ENCODE measurements around the gene RAP1GAP2. TPM values are rescaled to one million over a fixed set of nuclear protein-coding genes. Genes with fewer than 3 reads are reported as not detected.

The RAP1GAP2 gene
- polyA plus RNA-seq, 1 of the 3 experiments (the other 2 are of a cell fraction) = 22.0 TPM

- no peaks in the 10 kb centered on the region for H3K4me1 ChIP-seq (ENCODE audit: control insufficient read depth in 1 of 2, insufficient read depth in 2 of 2, low read depth in 1 of 2, low read length in 1 of 2)
- H3K9ac ChIP-seq = no peak overlapping the region
- no peaks in the 10 kb centered on the region for H3K79me2 ChIP-seq (ENCODE audit: insufficient read depth)
- DNase-seq = no peak
- H3K9me2 ChIP-seq = no peaks in the 10 kb centered on the region
- no peak overlapping the region for H3K27ac ChIP-seq (ENCODE audit: low read depth in 2 of 2, low read length in 1 of 2)
- TF ChIP-seq RFX5 (IDR thresholded peaks at IDR 0.05; ENCODE audit: low read length) (no peak), MEF2A (IDR thresholded peaks at IDR 0.05; ENCODE audit: borderline replicate concordance, low read depth) (no peak), IRF3 (IDR thresholded peaks at IDR 0.05; ENCODE audit: low read depth, low read length) (no peak), POLR2AphosphoS5 (IDR thresholded peaks at IDR 0.05; ENCODE audit: low read depth, low read length) (no peak), SIN3A (IDR thresholded peaks at IDR 0.05; ENCODE audit: borderline replicate concordance, low read depth, low read length) (no peak), GABPA (IDR thresholded peaks at IDR 0.05; ENCODE audit: low read depth) (no peak), USF2 (IDR thresholded peaks at IDR 0.05; ENCODE audit: borderline replicate concordance, low read depth, low read length) (no peak), EP300 (IDR thresholded peaks at IDR 0.05; ENCODE audit: borderline replicate concordance in 1 of 2, low read depth in 1 of 2, low read length in 1 of 2) (no peak), TAF1 (IDR thresholded peaks at IDR 0.05; ENCODE audit: borderline replicate concordance, low read depth, low read length) (no peak), FOXM1 (IDR thresholded peaks at IDR 0.05; ENCODE audit: low read depth) (no peak), RAD21 (IDR thresholded peaks at IDR 0.05; ENCODE audit: low read length) (no peak), CHD2 (IDR thresholded peaks at IDR 0.05; ENCODE audit: low read length, partially characterized antibody) (no peak), CTCF (IDR thresholded peaks at IDR 0.05) (no peak)
- TF ChIP-seq, protein P1, sequence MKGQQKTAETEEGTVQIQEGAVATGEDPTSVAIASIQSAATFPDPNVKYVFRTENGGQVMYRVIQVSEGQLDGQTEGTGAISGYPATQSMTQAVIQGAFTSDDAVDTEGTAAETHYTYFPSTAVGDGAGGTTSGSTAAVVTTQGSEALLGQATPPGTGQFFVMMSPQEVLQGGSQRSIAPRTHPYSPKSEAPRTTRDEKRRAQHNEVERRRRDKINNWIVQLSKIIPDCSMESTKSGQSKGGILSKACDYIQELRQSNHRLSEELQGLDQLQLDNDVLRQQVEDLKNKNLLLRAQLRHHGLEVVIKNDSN (IDR thresholded peaks at IDR 0.05; ENCODE audit: borderline replicate concordance, low read depth) = no peak
- TF ChIP-seq, protein P2, sequence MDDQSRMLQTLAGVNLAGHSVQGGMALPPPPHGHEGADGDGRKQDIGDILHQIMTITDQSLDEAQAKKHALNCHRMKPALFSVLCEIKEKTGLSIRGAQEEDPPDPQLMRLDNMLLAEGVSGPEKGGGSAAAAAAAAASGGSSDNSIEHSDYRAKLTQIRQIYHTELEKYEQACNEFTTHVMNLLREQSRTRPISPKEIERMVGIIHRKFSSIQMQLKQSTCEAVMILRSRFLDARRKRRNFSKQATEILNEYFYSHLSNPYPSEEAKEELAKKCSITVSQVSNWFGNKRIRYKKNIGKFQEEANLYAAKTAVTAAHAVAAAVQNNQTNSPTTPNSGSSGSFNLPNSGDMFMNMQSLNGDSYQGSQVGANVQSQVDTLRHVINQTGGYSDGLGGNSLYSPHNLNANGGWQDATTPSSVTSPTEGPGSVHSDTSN (IDR thresholded peaks at IDR 0.05) = no peak
- H3K4me3 ChIP-seq (ENCODE audit: low read depth in 2 of 2, low read length in 1 of 2) = no peak overlapping the region
- no peaks in the 10 kb centered on the region for H3K9me3 ChIP-seq
- no peaks in the 10 kb centered on the region for H3K27me3 ChIP-seq (ENCODE audit: insufficient read depth)
- no peaks in the 10 kb centered on the region for H3F3A ChIP-seq (replicated peaks; ENCODE audit: insufficient read depth)
- ChIA-PET CTCF (interaction anchor here (1.3 to 6.0 kb wide), 3 partner anchors 12 to 812 kb away, joined by 3 to 48 read pairs (median 10); no protein-coding TSS in a partner anchor), POLR2A (no interaction called here)
- H4K20me1 ChIP-seq (ENCODE audit: insufficient read depth) = no peaks in the 10 kb centered on the region
- WGBS (ENCODE audit: low lambda C conversion rate) = 69% methylated on average over 6 of the region's 8 CpGs
- H3K4me2 ChIP-seq = no peak overlapping the region
- no peak overlapping the region for H2AFZ ChIP-seq (ENCODE audit: low read depth)
- H3K36me3 ChIP-seq (replicated peaks in 1 of 2; ENCODE audit: control insufficient read depth in 1 of 2, insufficient read depth in 2 of 2, low read length in 1 of 2) = no peaks in the 10 kb centered on the region
Measured at GRCh38 chr17:2835780-2836179, 39.5 kb downstream of the RAP1GAP2 start.

All from SK-N-SH (cell line).